Measurements from ENCODE around the gene CHCT1.

GRCh38 chr17:60392845-60393702 lies 29.2 kb upstream of the CHCT1 start:
- TF ChIP-seq, protein P1, sequence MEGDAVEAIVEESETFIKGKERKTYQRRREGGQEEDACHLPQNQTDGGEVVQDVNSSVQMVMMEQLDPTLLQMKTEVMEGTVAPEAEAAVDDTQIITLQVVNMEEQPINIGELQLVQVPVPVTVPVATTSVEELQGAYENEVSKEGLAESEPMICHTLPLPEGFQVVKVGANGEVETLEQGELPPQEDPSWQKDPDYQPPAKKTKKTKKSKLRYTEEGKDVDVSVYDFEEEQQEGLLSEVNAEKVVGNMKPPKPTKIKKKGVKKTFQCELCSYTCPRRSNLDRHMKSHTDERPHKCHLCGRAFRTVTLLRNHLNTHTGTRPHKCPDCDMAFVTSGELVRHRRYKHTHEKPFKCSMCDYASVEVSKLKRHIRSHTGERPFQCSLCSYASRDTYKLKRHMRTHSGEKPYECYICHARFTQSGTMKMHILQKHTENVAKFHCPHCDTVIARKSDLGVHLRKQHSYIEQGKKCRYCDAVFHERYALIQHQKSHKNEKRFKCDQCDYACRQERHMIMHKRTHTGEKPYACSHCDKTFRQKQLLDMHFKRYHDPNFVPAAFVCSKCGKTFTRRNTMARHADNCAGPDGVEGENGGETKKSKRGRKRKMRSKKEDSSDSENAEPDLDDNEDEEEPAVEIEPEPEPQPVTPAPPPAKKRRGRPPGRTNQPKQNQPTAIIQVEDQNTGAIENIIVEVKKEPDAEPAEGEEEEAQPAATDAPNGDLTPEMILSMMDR (optimal IDR thresholded peaks at IDR 0.05 in 1 of 3, IDR thresholded peaks at IDR 0.05 in 1 of 3, conservative IDR thresholded peaks at IDR 0.05 in 1 of 3; ENCODE audit: extremely low read depth in 1 of 3, insufficient read depth in 2 of 3, low read length in 3 of 3), result no peak
- TF ChIP-seq EZH2 (IDR thresholded peaks at IDR 0.05; ENCODE audit: low read length), result no peak

Measured in keratinocyte (primary cell).